ENCODE results near the gene SCNN1G. TPM values are rescaled to one million over a fixed set of nuclear protein-coding genes. Genes with fewer than 3 reads are reported as not detected.

SCNN1G gene
- polyA plus RNA-seq, 3 donors: not detected

DNA sequence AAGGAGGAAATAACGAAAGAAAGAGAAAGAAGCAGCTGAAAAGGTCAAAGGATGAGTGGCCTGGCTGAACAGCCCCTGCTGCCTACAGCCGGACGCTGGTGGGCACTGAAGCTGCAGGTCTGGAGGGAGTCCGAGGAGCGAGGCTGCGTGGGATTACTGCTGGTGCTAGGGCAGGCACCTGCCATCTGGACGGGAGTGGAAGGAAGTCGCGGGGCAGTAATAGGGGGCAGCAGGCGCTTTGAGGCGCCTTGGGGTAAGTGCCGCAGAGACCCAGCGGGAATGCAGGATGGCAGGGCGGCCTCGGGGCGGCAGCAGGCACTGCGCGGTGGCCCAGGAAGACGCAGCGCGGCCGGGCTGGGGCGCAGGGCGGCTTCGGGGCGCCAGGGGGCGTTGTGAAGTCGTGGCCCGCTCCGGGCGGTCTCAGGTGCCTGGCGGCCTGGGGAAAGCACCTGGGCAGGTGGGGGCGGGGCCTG is 303 bp upstream of the SCNN1G start:
- Mint-ChIP-seq H3K9me3 (peaks cover 0 to 10% (median 6%) of the 10 kb centered on the region in 7 donors), H3K4me1 (peaks cover 4% of the 10 kb centered on the region), H3K27me3 (ENCODE audit: low read depth in 3 of 3) (peaks cover 48 to 74% (median 61%) of the 10 kb centered on the region in 3 donors), H3K4me3 (peak overlapping the region; percentile 27 to 82), H3K36me3 (no peaks in the 10 kb centered on the region), H3K27ac (no peak overlapping the region)
- no peak overlapping the region for H3K27ac ChIP-seq (ENCODE audit: low read depth in 1 of 2, low read length in 2 of 2)
- 2% methylated on average over 22 of the region's 33 CpGs for WGBS (ENCODE audit: insufficient coverage)
- H3K4me2 ChIP-seq (replicated peaks; ENCODE audit: extremely low read depth, low read length, poor library complexity, severe bottlenecking): peak overlapping the region; percentile 31
- no peaks in the 10 kb centered on the region for H4K20me1 ChIP-seq (ENCODE audit: insufficient read depth, low read length)
- H3K79me2 ChIP-seq (ENCODE audit: insufficient read depth, low read length): no peaks in the 10 kb centered on the region
- H3K4me1 ChIP-seq (ENCODE audit: control insufficient read depth in 1 of 2, insufficient read depth in 2 of 2, low read length in 2 of 2): peaks cover 5 to 12% of the 10 kb centered on the region in 2 donors
- no peak overlapping the region for H3K9ac ChIP-seq (ENCODE audit: insufficient read depth, low read length, poor library complexity, severe bottlenecking)
- H2AFZ ChIP-seq (ENCODE audit: insufficient read depth, low read depth, low read length, poor library complexity, severe bottlenecking): no peak overlapping the region
- H3K9me3 ChIP-seq (replicated peaks in 1 of 2; ENCODE audit: control insufficient read depth in 1 of 2, insufficient read depth in 1 of 2, low read length in 2 of 2): no peaks in the 10 kb centered on the region
- peak; percentile 4 to 35 (median 5) for DNase-seq
- TF ChIP-seq, protein P1, sequence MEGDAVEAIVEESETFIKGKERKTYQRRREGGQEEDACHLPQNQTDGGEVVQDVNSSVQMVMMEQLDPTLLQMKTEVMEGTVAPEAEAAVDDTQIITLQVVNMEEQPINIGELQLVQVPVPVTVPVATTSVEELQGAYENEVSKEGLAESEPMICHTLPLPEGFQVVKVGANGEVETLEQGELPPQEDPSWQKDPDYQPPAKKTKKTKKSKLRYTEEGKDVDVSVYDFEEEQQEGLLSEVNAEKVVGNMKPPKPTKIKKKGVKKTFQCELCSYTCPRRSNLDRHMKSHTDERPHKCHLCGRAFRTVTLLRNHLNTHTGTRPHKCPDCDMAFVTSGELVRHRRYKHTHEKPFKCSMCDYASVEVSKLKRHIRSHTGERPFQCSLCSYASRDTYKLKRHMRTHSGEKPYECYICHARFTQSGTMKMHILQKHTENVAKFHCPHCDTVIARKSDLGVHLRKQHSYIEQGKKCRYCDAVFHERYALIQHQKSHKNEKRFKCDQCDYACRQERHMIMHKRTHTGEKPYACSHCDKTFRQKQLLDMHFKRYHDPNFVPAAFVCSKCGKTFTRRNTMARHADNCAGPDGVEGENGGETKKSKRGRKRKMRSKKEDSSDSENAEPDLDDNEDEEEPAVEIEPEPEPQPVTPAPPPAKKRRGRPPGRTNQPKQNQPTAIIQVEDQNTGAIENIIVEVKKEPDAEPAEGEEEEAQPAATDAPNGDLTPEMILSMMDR (IDR thresholded peaks at IDR 0.05): peak; percentile 88
- H3K27me3 ChIP-seq (ENCODE audit: control insufficient read depth in 2 of 2, insufficient read depth in 2 of 2, low read length in 2 of 2): peaks cover 30 to 50% of the 10 kb centered on the region in 2 donors
- intact Hi-C loops (cut with micrococcal nuclease): no loop called here
- no peak overlapping the region for H3K4me3 ChIP-seq (replicated peaks in 1 of 3; ENCODE audit: low read depth in 2 of 3, low read length in 3 of 3)
- H3K36me3 ChIP-seq (replicated peaks in 1 of 2; ENCODE audit: control insufficient read depth in 1 of 2, insufficient read depth in 2 of 2, low read length in 2 of 2): no peaks in the 10 kb centered on the region

DNA sequence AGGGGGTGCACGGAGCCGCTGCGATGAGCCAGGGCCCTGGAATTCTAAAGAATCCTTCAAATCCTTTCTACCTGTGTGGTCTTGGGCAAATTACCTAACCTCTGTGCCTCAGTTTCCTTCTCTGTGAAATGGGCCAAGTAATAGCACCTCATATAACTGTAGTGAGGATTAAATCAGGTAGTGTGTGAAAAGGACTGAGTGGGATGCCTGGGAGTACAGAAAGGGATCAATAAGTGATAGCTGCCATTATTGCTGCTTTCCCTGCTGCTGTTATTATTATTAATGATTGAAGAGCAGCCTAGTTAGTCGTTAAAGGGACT is 958 bp downstream of the SCNN1G start:
- DNase-seq: no peak
- Mint-ChIP-seq H3K27me3 (ENCODE audit: low read depth in 3 of 3) (peaks cover 48 to 69% (median 63%) of the 10 kb centered on the region in 3 donors), H3K9me3 (peaks cover 0 to 10% (median 6%) of the 10 kb centered on the region in 7 donors), H3K36me3 (no peaks in the 10 kb centered on the region), H3K27ac (no peak overlapping the region), H3K4me3 (peak overlapping the region in 1 of 2 donors; percentile 54), H3K4me1 (peaks cover 4% of the 10 kb centered on the region)
- no peak overlapping the region for H3K27ac ChIP-seq (ENCODE audit: low read depth in 1 of 2, low read length in 2 of 2)
- H3K4me3 ChIP-seq (replicated peaks in 1 of 3; ENCODE audit: low read depth in 2 of 3, low read length in 3 of 3): no peak overlapping the region
- no peaks in the 10 kb centered on the region for H3K36me3 ChIP-seq (replicated peaks in 1 of 2; ENCODE audit: control insufficient read depth in 1 of 2, insufficient read depth in 2 of 2, low read length in 2 of 2)
- H3K9ac ChIP-seq (ENCODE audit: insufficient read depth, low read length, poor library complexity, severe bottlenecking): no peak overlapping the region
- no peak overlapping the region for H2AFZ ChIP-seq (ENCODE audit: insufficient read depth, low read depth, low read length, poor library complexity, severe bottlenecking)
- H3K4me1 ChIP-seq (ENCODE audit: control insufficient read depth in 1 of 2, insufficient read depth in 2 of 2, low read length in 2 of 2): peaks cover 5 to 12% of the 10 kb centered on the region in 2 donors
- no peak overlapping the region for H3K4me2 ChIP-seq (replicated peaks; ENCODE audit: extremely low read depth, low read length, poor library complexity, severe bottlenecking)
- no peaks in the 10 kb centered on the region for H3K79me2 ChIP-seq (ENCODE audit: insufficient read depth, low read length)
- TF ChIP-seq, protein P1 (IDR thresholded peaks at IDR 0.05): no peak
- peaks cover 30 to 51% of the 10 kb centered on the region in 2 donors for H3K27me3 ChIP-seq (ENCODE audit: control insufficient read depth in 2 of 2, insufficient read depth in 2 of 2, low read length in 2 of 2)
- intact Hi-C loops (cut with micrococcal nuclease): no loop called here
- whole genome bisulfite sequencing (ENCODE audit: insufficient coverage): no CpG with 5 or more reads among the region's 4 CpGs
- no peaks in the 10 kb centered on the region for H4K20me1 ChIP-seq (ENCODE audit: insufficient read depth, low read length)
- no peaks in the 10 kb centered on the region for H3K9me3 ChIP-seq (replicated peaks in 1 of 2; ENCODE audit: control insufficient read depth in 1 of 2, insufficient read depth in 1 of 2, low read length in 2 of 2)

Measured in CD14-positive monocyte (primary cell).